ENCODE data around the gene DHRS9.
"Not testable (repeated sequence)": the region's sequence is repeated elsewhere in the genome, so short reads cannot be mapped to it uniquely, and the experiment has no call there.

DHRS9 gene

DNA sequence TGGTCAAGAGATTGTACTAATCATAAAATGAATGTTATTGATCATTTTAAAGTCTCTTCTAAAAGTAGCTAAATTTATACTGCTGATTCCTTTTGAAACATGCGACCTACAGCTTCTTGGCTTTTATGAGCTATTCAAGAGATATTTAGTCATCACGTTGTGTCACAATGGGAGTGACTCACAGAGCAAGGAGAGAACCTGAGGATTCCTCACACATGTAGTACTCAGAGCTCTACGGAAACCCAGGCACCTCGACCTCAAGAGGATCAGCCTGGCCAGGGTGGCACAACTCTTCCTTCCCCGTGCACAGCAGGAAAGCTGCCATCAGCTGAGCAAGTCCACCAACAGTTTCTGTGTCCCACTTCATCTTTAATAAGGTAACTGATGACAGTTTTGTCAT is at the start of gene DHRS9:
Gene DHRS9, plus strand, starts transcription at position 223 of the 400 bp plus-strand sequence. CDS start 12,019 bp downstream, outside the sequence.
- no peak for FAIRE-seq

DNA sequence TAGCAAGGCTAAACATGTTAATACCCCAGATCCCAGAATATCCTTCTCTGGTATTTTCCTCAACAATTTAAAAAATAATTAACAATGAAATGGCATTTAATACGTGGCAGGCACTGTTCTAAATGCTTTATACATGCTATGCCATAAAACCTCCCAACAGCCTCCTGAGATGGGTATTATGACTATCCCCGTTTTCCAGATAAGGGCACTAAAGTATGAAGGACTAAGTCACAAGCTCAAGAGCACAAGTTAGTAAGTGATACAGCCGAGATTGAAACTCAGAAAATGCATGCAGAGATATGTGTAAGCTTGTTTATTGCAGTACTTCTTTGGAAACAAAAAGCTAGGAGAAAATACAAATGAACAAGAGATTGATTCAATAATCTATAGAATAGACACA is 46.2 kb upstream of the DHRS9 start:
- no peak for FAIRE-seq

DNA sequence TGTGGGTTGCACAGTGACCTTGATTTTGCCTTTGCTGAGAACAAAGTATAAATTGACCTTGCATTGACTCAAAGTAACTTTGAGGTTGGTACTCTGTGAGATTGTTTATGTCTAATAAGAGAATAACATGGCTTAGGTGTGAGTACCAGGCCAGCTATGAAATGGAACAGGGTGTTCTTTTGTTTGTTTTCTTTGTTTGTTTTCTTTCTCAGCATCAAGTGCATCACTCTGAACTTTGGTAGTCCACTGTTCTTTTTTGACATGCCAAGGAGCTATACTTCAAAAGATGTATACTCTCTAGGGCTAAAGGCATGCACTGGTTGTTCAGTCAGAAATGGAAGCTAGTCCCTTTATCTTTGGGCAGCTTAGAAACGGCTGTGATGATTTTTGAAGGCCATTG is 43.3 kb upstream of the DHRS9 start:
- no peak for FAIRE-seq

GRCh38 chr2:169027234-169027633 is 42.1 kb upstream of the DHRS9 start:
- no peak for FAIRE-seq

DNA sequence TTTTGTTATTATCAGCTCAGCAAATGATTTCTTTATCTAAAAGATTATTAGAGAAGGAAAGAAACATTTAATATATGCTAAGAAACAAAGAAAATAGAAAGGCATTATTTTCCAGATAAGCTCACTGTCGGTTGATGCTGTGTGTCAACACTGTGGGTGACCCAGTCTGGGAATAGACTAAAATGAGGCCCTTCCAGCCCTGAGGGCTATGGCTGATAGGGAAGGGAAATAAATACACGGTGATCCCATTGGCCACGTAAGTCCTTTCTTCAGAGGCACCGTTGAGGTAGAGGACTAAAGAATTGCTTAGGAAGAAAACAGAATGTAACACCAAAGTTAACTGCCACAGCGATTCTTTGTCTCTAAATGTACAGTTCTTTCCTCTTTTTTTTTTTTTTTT is 40.0 kb upstream of the DHRS9 start:
- FAIRE-seq: no peak

DNA sequence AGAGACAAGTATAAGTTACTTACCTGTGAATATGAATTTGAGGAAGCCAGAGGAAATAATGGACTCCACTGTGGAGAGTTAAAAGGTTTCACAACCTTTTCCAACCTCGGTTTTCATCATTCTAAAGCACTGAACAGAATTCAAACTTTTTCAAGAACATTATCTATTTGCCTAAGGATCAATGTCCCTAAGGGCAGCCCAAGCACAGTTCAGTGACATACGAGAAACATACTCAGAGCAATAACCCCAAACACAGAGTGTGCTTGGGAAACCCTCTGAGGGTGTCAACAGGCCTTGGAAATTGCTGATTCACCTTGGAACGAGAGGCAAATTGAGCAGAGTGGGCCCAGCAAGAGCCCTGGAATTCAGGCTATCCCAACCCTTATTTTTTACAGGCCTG is 38.2 kb upstream of the DHRS9 start, which contains the start of gene ABCB11:
Gene ABCB11, minus strand, starts transcription at position 123 of the 400 bp plus-strand sequence. CDS start 13,199 bp downstream, outside the sequence.
- FAIRE-seq: no peak

GRCh38 chr2:169034256-169034655 is 35.1 kb upstream of the DHRS9 start:
- FAIRE-seq: no peak

DNA sequence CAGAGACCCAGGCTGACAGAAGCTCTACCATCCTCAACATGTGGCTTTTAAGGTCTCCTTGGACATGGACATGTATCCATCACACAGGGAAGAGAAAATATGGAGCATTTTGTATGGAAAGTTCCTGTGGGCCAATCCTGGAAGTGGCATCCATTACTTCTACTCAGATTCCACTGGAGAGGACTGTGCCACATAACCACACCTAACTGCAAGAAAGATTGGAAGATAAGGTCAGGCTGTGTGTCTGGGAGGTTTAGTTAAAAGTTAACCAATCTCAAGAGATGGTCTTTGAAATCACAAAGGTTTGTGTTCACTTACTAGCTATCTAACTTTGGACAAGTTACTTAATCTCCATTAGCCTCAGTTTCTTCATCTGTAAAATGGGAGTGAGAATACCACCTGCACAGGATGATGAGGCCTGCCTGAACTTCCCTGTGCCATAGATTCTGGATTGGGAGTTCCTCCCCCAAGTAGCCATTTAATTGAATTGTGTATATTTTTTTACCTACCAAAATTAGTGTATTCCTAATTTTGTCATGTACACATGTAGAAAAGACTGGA is 34.3 kb upstream of the DHRS9 start:
- no peak for FAIRE-seq

GRCh38 chr2:169035887-169036286 is 33.5 kb upstream of the DHRS9 start:
- no peak for FAIRE-seq

DNA sequence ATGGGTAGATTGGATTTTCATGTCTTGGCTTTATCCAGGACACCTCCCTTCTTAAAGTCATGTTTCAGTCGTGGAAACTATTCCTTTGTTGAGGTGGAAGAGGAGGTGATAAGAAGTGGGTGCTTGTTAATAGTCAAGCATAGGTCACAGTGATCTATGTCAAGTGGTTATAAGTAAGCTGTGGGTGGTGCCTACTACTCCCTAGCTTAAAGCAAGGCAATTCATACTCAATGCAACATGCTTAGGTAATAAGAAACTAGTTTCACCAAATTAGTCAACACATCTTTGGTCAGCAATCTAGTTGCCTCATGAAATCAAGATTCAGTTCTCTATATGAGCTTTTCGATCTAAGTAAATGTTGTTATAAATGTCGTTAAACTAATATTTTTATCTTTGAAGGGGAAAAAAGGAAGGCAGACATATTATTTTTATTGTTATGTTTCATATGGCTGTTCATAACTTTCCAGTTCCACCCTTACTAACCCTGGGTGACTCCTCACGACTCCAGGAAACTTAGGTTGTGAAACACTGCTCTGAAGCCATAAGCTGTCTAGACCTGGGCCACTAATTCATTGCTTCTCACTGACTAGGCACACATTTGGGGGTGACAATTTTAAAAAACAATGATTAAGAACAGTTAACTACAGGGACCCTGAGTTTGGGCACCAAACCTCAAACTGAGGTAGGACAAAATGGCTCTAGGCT is 32.5 kb upstream of the DHRS9 start:
- no peak for FAIRE-seq

GRCh38 chr2:169038338-169038757 is 31.0 kb upstream of the DHRS9 start:
- FAIRE-seq: no peak

DNA sequence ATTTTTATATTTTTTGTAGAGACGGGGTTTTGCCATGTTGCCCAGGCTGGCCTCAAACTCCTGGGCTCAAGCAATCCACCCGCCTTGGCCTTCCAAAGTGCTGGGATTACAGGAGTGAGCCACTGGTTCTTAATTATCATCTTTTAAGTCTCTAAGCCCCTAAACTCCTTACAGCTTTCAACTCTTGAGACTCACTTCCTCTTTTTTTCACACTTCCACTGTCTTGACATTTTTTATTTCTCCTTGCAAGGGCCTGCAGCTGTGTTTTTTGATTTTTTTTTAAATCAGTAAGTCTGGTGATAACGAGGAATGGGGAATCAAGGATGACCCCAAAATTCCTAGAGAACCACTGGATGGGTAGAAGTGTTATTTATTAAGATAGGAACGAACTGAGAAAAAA is 29.7 kb upstream of the DHRS9 start:
- FAIRE-seq: no peak

GRCh38 chr2:169041594-169041993 is 27.8 kb upstream of the DHRS9 start:
- FAIRE-seq: no peak

- FAIRE-seq: no peak
Observed at GRCh38 chr2:169042856-169043255, 26.5 kb upstream of the DHRS9 start.

- FAIRE-seq: no peak
Observed at GRCh38 chr2:169046440-169047151, 22.8 kb upstream of the DHRS9 start.

GRCh38 chr2:169047256-169048250 is 21.8 kb upstream of the DHRS9 start:
- FAIRE-seq: no peak

GRCh38 chr2:169049142-169049541 is 20.2 kb upstream of the DHRS9 start:
- FAIRE-seq: no peak

- no peak for FAIRE-seq
Observed at GRCh38 chr2:169050476-169051240, 18.7 kb upstream of the DHRS9 start.

GRCh38 chr2:169054575-169054974 is 14.8 kb upstream of the DHRS9 start:
- FAIRE-seq: not testable (repeated sequence)

DNA sequence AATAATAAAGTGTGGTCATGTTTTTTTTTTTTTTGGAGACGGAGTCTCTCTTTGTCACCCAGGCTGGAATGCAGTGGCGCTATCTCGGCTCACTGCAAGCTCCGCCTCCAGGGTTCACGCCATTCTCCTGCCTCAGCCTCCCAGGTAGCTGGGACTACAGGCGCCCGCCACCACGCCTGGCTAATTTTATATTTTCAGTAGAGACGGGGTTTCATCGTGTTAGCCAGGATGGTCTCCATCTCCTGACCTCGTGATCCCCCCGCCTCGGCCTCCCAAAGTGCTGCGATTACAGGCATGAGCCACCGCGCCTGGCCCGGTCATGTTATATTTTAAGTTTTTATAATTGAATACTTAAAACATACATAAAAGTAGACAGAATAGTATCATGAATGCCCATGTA is 5.2 kb upstream of the DHRS9 start:
- not testable (repeated sequence) for FAIRE-seq

- FAIRE-seq: no peak
Observed at GRCh38 chr2:169065422-169065821, 3.9 kb upstream of the DHRS9 start.
